ENCODE results near the gene LYG1.

The LYG1 gene

GRCh38 chr2:99261242-99261641 lies 39.8 kb downstream of the LYG1 start:
- DNase-seq, result no peak

DNA sequence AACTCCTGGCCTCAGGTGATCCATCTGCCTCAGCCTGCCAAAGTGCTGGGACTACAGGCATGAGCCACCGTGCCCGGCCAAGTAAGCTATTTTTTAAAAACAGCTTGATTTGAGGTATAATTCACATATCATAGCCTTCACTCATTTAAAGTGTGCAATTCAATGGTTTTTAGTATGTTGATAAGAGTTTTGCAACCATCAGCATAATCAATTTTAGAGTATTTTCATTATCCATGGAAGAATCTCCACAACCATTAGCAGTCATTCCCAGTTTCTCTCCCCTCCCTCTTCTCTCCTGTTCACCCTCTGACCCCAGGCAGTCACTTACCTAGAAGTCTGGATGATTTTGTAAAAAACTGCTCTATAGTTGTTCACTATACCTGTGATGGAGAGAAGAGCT lies 40.8 kb downstream of the LYG1 start:
- DNase-seq, result no peak

GRCh38 chr2:99259465-99259864 lies 41.5 kb downstream of the LYG1 start:
- DNase-seq, result no peak

- DNase-seq, result no peak
These were observed 44.3 kb downstream of the LYG1 start for GRCh38 chr2:99256677-99257076.

- DNase-seq, result no peak
These were observed 45.3 kb downstream of the LYG1 start, which contains the start of gene LYG2 for GRCh38 chr2:99255491-99256318. TSS of gene LYG2 (minus strand) at chr2:99255666. CDS start at chr2:99254260, 1,406 bp downstream.

- DNase-seq, result no peak
These were observed 51.0 kb downstream of the LYG1 start for GRCh38 chr2:99249951-99250350.

GRCh38 chr2:99242151-99242550 lies 58.8 kb downstream of the LYG1 start:
- no peak for DNase-seq

DNA sequence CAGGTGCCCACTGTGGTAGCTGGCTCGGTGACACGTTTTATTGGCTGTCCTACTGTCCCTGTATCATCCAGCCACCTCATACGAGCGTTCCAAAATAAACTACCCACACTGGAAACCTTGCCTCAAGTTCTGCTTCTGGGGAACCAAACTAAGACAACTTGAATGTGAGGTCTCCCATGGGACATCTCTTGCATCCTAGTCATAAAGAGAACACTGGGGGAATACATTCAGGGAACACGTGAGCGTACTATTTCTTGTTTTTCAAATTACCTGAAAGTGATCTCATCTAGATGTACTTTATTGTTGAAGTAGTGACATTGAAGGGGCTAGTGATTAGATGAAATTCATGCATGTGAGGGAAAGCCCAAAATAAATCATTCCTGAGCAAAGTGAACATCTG lies 60.6 kb downstream of the LYG1 start:
- DNase-seq, result no peak

DNA sequence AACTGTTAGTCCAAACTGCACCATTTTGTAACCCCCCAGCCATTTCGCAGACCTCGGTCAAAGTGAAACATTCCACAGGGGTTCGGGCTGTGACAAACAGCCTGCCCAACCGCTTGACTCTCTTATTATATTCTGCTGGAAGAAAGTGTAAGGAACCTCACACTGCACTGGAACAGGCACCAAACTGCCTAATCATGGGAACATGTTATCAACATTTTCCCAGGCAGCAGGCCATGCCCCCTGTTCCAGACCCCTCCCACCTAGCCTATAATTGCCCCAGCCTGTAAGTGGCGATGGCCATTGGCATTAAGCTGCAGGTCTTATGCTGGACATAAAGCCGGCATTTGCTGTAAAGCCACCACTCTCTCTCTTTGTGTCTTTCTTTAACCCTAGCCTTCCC lies 62.4 kb downstream of the LYG1 start:
- DNase-seq, result no peak
